Aorta (tissue), 5 donors: Measurements from ENCODE around the gene AFAP1. TPM values are rescaled to one million over a fixed set of nuclear protein-coding genes. Genes with fewer than 3 reads are reported as not detected.

ENCODE experiments used
- ATAC-seq: fragments of 200-7000 bp; cut with Tn5 transposase; one replicate; pipeline ENCODE4 v1.9.1; 2022; ENCODE audit warnings: moderate library complexity; ENCODE audit not compliant: low FRiP score
- DNase-seq, 2 donors: peaks; one replicate each; pipeline ENCODE4 v3.0.0-alpha.2; 2020
- H3K27ac ChIP-seq, 2 donors: one replicate each; pipeline ENCODE4 v1.5.1; 2013; ENCODE audit warnings: low read length in 2 of 2, mild to moderate bottlenecking in 2 of 2, moderate library complexity in 2 of 2, control low read depth in 1 of 2, inconsistent platforms in 1 of 2, low read depth in 1 of 2
- H3K27me3 ChIP-seq, 2 donors: one replicate each; pipeline ENCODE4 v1.6.1; 2013; ENCODE audit warnings: control low read depth in 1 of 2, low read length in 1 of 2, mild to moderate bottlenecking in 1 of 2, moderate library complexity in 1 of 2; ENCODE audit not compliant: insufficient read depth in 2 of 2, control insufficient read depth in 1 of 2
- H3K36me3 ChIP-seq, 2 donors: one replicate each; pipeline ENCODE4 v1.6.1; 2013; ENCODE audit warnings: control low read depth in 1 of 2, low read length in 1 of 2, mild to moderate bottlenecking in 1 of 2; ENCODE audit not compliant: insufficient read depth in 2 of 2, control insufficient read depth in 1 of 2
- H3K4me1 ChIP-seq, 2 donors: one replicate each; pipeline ENCODE4 v1.6.1; 2013; ENCODE audit warnings: low read length in 2 of 2, control low read depth in 1 of 2, mild to moderate bottlenecking in 1 of 2, moderate library complexity in 1 of 2; ENCODE audit not compliant: insufficient read depth in 2 of 2, control insufficient read depth in 1 of 2
- H3K4me3 ChIP-seq, 2 donors: one replicate each; pipeline ENCODE4 v1.5.1; 2013; ENCODE audit warnings: low read length in 2 of 2, control low read depth in 1 of 2, mild to moderate bottlenecking in 1 of 2
- H3K9me3 ChIP-seq: one replicate; pipeline ENCODE4 v1.6.1; 2013; ENCODE audit warnings: mild to moderate bottlenecking, low read length; ENCODE audit not compliant: control insufficient read depth
- WGBS, 2 donors: extraction: QIAGEN DNeasy Blood & Tissue Kit; methylation state at CpG; one replicate each; pipeline ENCODE4 v1.1.7; 2013; 5-methylcytosine and 5-hydroxymethylcytosine counted together
- intact Hi-C, 2 donors: fragments of 100-400 bp; cut with DNase I; formaldehyde crosslinking; loops; one replicate each; pipeline versions ENCODE4 v1.14.2 to v1.15.0; 2022
- polyA plus RNA-seq, 2 donors: library from polyadenylated mRNA; stranded (reverse); fragments of 200-250 nt; gene quantifications; one replicate each; pipeline ENCODE4 v1.2.3, GENCODE V29; 2013
- total RNA-seq, 2 donors: library from RNA; stranded (reverse); fragmentation: NEBNext Ultra II Directional; extraction: Animal tissue kit (Norgen Biotek cat#: 25700); gene quantifications; one replicate each; pipeline ENCODE4 v1.2.1, GENCODE V29; 2021
- donor health status: healthy with polysubstance abuse.
- donor health status: Bipolar disorder and iron deficiency.
- donor health status: DM: no; HTN: no; CAD: no.
- donor health status: DM: no; HTN: no; CAD: no.
- donor health status: DM: yes; HTN: yes; CAD: no.

AFAP1 gene
- total and polyA plus RNA-seq, 4 donors = 4.6 to 60.5 (median 26.9) TPM

GRCh38 chr4:7838136-7838782, 101.4 kb downstream of the AFAP1 start:
- DNase-seq (no peak), ATAC-seq (no peak)
- 86 to 87% methylated on average over 13 of the region's 13 CpGs for WGBS, 2 donors
- no peak overlapping the region for H3K4me3 ChIP-seq
- peaks cover 0 to 3% of the 10 kb centered on the region in 2 donors for H3K4me1 ChIP-seq
- H3K27me3 ChIP-seq = no peaks in the 10 kb centered on the region
- H3K9me3 ChIP-seq = no peaks in the 10 kb centered on the region
- H3K36me3 ChIP-seq = no peaks in the 10 kb centered on the region
- intact Hi-C loops = no loop called here
- no peak overlapping the region for H3K27ac ChIP-seq

- DNase-seq (no peak), ATAC-seq (no peak)
- peaks cover 0 to 3% of the 10 kb centered on the region in 2 donors for H3K4me1 ChIP-seq
- no peaks in the 10 kb centered on the region for H3K9me3 ChIP-seq
- H3K27me3 ChIP-seq = no peaks in the 10 kb centered on the region
- intact Hi-C loops = no loop called here
- no peak overlapping the region for H3K4me3 ChIP-seq
- no peak overlapping the region for H3K27ac ChIP-seq
- H3K36me3 ChIP-seq = no peaks in the 10 kb centered on the region
- 68 to 75% methylated on average over 6 of the region's 6 CpGs for WGBS, 2 donors
Measured at GRCh38 chr4:7837597-7838135, 102.0 kb downstream of the AFAP1 start.

GRCh38 chr4:7831858-7832730, 107.6 kb downstream of the AFAP1 start:
- Histone ChIP-seq H3K36me3 (no peaks in the 10 kb centered on the region), H3K27ac (peak overlapping the region; percentile 73 to 85), H3K9me3 (no peaks in the 10 kb centered on the region), H3K27me3 (no peaks in the 10 kb centered on the region), H3K4me3 (no peak overlapping the region), H3K4me1 (no peaks in the 10 kb centered on the region)
- intact Hi-C loops = no loop called here
- no peak for DNase-seq
- ATAC-seq = no peak
- whole genome bisulfite sequencing, 2 donors = 86 to 89% methylated on average over 14 of the region's 14 CpGs

DNA sequence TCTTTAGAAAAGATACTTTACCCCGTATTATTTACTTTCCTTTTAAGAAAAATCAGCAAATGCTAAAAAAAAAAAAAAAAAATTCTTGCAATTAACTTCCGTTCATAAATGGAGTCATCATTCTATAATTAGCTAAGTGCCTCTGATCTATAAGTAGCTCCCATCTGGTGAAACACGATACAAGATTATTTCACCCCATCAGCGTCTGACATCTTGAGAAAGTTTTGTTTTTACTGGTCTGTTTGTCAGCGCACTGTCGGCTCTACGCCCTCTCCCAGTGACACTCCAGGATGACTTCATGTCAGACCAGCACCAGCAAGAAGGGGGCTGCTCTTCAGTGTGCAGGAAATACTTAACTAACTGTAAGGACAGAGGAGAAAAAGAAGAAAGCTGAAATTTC, 108.3 kb downstream of the AFAP1 start:
- H3K9me3 ChIP-seq = no peaks in the 10 kb centered on the region
- peak overlapping the region; percentile 73 to 85 for H3K27ac ChIP-seq
- intact Hi-C loops = no loop called here
- H3K4me1 ChIP-seq = no peaks in the 10 kb centered on the region
- H3K36me3 ChIP-seq = no peaks in the 10 kb centered on the region
- no peak overlapping the region for H3K4me3 ChIP-seq
- ATAC-seq = peak; percentile 70
- H3K27me3 ChIP-seq = no peaks in the 10 kb centered on the region
- DNase-seq = no peak
- WGBS, 2 donors = 30 to 36% methylated on average over 7 of the region's 7 CpGs

DNA sequence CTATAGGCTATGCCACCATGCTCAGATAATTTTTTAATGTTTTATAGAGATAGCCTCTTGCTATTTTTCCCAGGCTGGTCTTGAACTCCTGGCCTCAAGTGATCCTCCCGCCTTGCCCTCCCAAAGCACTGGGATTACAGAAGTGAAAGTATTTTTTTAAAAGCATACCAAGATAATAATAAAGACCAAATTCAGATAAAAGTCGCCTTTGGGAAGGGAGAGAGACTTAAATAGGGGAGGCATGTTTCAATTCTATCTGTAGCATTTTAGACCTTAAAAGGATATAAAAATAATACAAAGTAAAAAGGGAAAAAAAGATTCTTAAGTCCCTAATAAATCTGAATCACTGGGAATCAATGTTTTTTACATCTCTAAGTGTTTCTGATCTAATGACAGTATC, 108.9 kb downstream of the AFAP1 start:
- no peak for ATAC-seq
- H3K4me1 ChIP-seq = no peaks in the 10 kb centered on the region
- H3K9me3 ChIP-seq = no peaks in the 10 kb centered on the region
- 38 to 52% methylated on average over 2 of the region's 2 CpGs for WGBS, 2 donors
- no peak overlapping the region for H3K4me3 ChIP-seq
- no peaks in the 10 kb centered on the region for H3K27me3 ChIP-seq
- H3K27ac ChIP-seq = peak overlapping the region; percentile 34 to 76
- intact Hi-C loops = loop anchor here in 1 of 2 donors (1.0 kb wide), 1 partner anchor 29 kb away; no protein-coding TSS in a partner anchor
- H3K36me3 ChIP-seq = no peaks in the 10 kb centered on the region
- DNase-seq = no peak

DNA sequence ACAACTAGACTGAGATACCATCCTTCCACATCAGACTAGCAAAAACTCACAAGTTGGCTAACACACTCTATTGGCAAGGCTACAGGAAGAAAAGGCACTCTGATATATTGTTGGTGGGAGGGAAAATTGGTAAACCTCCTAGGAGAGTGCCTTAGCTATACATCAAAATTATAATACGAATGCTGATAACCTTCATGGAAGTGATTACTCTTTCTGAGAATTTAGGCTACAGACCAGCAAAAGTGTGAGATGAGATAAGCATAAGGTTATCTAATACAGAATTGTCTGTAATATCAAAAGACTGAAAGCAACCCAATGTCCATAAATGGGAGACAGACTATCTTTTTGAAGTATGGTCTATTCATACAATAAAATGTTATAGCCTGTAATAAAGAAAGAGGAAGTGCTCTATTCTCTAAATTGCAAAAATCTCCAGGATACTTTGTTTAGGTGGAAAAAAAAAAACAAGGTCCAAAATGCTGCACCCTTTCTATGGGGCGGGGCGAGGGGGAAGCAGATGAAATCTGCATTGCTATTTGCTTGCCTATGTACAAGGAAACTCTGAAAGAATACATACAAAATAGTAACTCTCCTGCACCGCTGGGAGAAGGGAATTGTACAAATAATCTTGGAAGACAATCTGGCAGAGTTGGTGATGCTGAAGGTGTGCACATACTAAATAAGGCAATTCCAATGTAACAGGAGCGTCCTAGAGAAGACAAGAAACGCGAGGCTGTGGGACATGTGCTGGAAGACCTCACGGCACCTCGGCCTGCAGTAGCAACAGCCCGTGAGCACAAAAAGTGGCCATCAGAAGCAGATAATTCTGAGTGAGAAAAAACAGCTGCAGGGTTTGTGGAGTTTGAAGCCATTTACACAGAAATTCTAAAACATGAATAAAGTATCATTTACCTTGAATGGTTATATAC, 109.7 kb downstream of the AFAP1 start:
- intact Hi-C loops = loop anchor here in 1 of 2 donors (1.0 kb wide), 1 partner anchor 29 kb away; no protein-coding TSS in a partner anchor
- peak overlapping the region in 1 of 2 donors; percentile 80 for H3K27ac ChIP-seq
- no peaks in the 10 kb centered on the region for H3K4me1 ChIP-seq

DNA sequence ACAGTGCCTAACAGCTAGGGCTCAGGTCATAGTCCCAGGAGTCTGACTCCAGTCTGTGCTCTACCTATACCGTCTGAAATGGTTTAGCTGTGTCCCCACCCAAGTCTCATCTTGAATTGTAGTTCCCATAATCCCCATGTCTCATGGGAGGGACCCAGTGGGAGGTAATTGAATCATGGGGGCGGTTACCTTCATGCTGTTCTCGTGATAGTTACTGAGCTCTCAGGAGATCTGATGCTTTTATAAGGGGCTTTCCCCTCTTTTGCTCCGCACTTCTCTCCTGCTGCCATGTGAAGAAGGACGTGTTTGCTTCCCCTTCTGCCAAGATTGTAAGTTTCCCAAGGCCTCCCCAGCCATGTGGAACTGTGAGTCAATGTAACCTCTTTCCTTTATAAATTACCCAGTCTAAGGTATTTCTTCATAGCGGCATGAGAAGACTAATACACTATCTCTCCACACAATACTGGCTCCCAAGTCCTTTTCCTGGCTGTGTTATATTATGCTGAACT, 110.8 kb downstream of the AFAP1 start:
- no peaks in the 10 kb centered on the region for H3K4me1 ChIP-seq
- no peaks in the 10 kb centered on the region for H3K36me3 ChIP-seq

More for the DNA sequence above, 109.7 kb downstream of the AFAP1 start:
- ATAC-seq (no peak), DNase-seq (no peak)
- Histone ChIP-seq H3K27me3 (no peaks in the 10 kb centered on the region), H3K36me3 (no peaks in the 10 kb centered on the region), H3K9me3 (no peaks in the 10 kb centered on the region), H3K4me3 (no peak overlapping the region)
- WGBS, 2 donors = 73 to 79% methylated on average over 10 of the region's 10 CpGs

More for the DNA sequence above, 110.8 kb downstream of the AFAP1 start:
- Histone ChIP-seq H3K27me3 (no peaks in the 10 kb centered on the region), H3K27ac (peak overlapping the region in 1 of 2 donors; percentile 71), H3K9me3 (no peaks in the 10 kb centered on the region), H3K4me3 (no peak overlapping the region)
- 65 to 70% methylated on average over 6 of the region's 6 CpGs for whole genome bisulfite sequencing, 2 donors
- ATAC-seq (no peak), DNase-seq (no peak)
- intact Hi-C loops = no loop called here
